ENCODE measurements around the gene RARG. TPM values are rescaled to one million over a fixed set of nuclear protein-coding genes. Genes with fewer than 3 reads are reported as not detected.

The RARG gene
- total RNA-seq, 1 experiment from 2014 or later = 11.8 TPM

DNA sequence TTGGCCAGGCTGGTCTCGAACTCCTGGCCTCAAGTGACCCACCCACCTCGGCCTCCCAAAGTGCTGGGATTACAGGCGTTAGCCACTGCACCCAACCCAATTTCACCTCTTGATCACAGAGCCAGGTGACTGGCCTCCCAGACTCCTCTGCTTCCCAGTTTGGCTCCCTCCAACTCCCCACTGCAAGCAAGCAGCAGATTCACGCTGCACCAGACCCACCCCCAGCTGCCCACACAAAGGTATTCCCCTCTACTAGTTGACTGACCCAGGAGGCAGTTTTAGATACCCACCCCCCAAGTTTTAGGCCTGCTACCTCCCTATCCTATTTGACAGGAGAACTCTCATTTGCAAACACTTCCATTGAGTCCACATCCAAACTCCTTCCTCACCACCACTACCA is 5.2 kb downstream of the RARG start:
- POLR2A ChIA-PET = no interaction called here
- H3K4me1 Mint-ChIP-seq (ENCODE audit: low read depth, unreplicated experiment) = peaks cover 40% of the 10 kb centered on the region
- H3K4me3 Mint-ChIP-seq (ENCODE audit: unreplicated experiment) = no peak overlapping the region
- H3K36me3 ChIP-seq (ENCODE audit: control insufficient read depth, insufficient read depth, low read length) = no peaks in the 10 kb centered on the region
- TF ChIP-seq, protein P1, sequence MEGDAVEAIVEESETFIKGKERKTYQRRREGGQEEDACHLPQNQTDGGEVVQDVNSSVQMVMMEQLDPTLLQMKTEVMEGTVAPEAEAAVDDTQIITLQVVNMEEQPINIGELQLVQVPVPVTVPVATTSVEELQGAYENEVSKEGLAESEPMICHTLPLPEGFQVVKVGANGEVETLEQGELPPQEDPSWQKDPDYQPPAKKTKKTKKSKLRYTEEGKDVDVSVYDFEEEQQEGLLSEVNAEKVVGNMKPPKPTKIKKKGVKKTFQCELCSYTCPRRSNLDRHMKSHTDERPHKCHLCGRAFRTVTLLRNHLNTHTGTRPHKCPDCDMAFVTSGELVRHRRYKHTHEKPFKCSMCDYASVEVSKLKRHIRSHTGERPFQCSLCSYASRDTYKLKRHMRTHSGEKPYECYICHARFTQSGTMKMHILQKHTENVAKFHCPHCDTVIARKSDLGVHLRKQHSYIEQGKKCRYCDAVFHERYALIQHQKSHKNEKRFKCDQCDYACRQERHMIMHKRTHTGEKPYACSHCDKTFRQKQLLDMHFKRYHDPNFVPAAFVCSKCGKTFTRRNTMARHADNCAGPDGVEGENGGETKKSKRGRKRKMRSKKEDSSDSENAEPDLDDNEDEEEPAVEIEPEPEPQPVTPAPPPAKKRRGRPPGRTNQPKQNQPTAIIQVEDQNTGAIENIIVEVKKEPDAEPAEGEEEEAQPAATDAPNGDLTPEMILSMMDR (IDR thresholded peaks at IDR 0.05; ENCODE audit: insufficient read depth in 1 of 2, low read depth in 1 of 2, low read length in 1 of 2, severe bottlenecking in 1 of 2, unreplicated experiment in 1 of 2) = no peak
- H3K36me3 Mint-ChIP-seq (ENCODE audit: insufficient read depth, unreplicated experiment) = no peaks in the 10 kb centered on the region
- intact Hi-C loops (cut with micrococcal nuclease; ENCODE audit: unreplicated experiment) = no loop called here
- H3K4me3 ChIP-seq (ENCODE audit: low read depth, low read length) = no peak overlapping the region
- H3K27ac Mint-ChIP-seq (ENCODE audit: unreplicated experiment) = no peak overlapping the region
- no peaks in the 10 kb centered on the region for H3K27me3 Mint-ChIP-seq (ENCODE audit: insufficient read depth, unreplicated experiment)
- H3K9me3 Mint-ChIP-seq (ENCODE audit: unreplicated experiment) = no peaks in the 10 kb centered on the region
- no peaks in the 10 kb centered on the region for H3K9me3 ChIP-seq
- H3K4me1 ChIP-seq = peaks cover 30% of the 10 kb centered on the region
- no peaks in the 10 kb centered on the region for H3K27me3 ChIP-seq (replicated peaks; ENCODE audit: control insufficient read depth, insufficient read depth, low read length)
- CTCF ChIA-PET = no interaction called here
- peak in 1 of 2 experiments; percentile 2 for DNase-seq
- no TSS peak for BruUV-seq (replicated peaks)

DNA sequence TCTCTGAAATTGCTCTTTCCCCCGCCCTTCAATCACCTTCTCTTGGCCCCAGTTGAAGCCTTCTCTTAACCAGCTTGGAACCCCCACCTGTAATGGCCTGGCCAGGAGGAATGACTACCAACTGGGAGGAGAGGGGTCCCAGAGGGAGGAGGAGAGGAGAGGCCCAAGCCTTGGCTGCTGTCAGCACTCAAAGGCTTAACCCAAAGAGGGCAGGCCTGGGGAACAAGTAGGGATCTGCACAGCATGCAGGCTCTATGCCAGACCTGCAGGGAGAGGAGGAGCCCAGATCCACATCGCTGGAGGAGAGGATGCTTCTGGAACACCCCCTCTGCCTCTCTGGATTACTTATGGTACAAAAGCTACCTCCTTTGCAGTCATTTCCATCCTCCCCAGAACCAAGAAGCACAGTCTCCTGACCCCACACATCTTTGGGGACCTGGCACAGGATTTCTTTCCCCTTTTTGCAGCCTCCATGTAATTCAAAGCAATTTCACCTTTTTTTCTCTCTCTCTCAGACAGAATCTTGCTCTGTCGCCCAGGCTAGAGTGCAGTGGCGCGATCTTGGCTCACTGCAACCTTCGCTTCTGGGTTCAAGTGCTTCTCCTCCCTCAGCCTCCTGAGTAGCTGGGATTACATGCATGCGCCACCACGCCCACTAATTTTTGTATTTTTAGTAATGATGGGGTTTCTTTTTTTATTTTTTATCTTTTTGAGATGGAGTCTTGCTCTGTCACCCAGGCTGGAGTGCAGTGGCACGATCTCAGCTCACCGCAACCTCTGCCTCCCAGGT is 6.2 kb downstream of the RARG start:
- Mint-ChIP-seq H3K4me3 (ENCODE audit: unreplicated experiment) (no peak overlapping the region), H3K9me3 (ENCODE audit: unreplicated experiment) (no peaks in the 10 kb centered on the region), H3K27me3 (ENCODE audit: insufficient read depth, unreplicated experiment) (no peaks in the 10 kb centered on the region), H3K36me3 (ENCODE audit: insufficient read depth, unreplicated experiment) (peaks cover 6% of the 10 kb centered on the region), H3K27ac (ENCODE audit: unreplicated experiment) (no peak overlapping the region), H3K4me1 (ENCODE audit: low read depth, unreplicated experiment) (peaks cover 42% of the 10 kb centered on the region)
- TF ChIP-seq, protein P1 (IDR thresholded peaks at IDR 0.05; ENCODE audit: insufficient read depth in 1 of 2, low read depth in 1 of 2, low read length in 1 of 2, severe bottlenecking in 1 of 2, unreplicated experiment in 1 of 2) = no peak
- peak in 1 of 2 experiments; percentile 26 for DNase-seq
- peaks cover 24% of the 10 kb centered on the region for H3K4me1 ChIP-seq
- no peaks in the 10 kb centered on the region for H3K27me3 ChIP-seq (replicated peaks; ENCODE audit: control insufficient read depth, insufficient read depth, low read length)
- BruUV-seq (replicated peaks) = no TSS peak
- H3K4me3 ChIP-seq (ENCODE audit: low read depth, low read length) = no peak overlapping the region
- intact Hi-C loops (cut with micrococcal nuclease; ENCODE audit: unreplicated experiment) = no loop called here
- no peaks in the 10 kb centered on the region for H3K36me3 ChIP-seq (ENCODE audit: control insufficient read depth, insufficient read depth, low read length)
- ChIA-PET CTCF (no interaction called here), POLR2A (no interaction called here)
- no peaks in the 10 kb centered on the region for H3K9me3 ChIP-seq

DNA sequence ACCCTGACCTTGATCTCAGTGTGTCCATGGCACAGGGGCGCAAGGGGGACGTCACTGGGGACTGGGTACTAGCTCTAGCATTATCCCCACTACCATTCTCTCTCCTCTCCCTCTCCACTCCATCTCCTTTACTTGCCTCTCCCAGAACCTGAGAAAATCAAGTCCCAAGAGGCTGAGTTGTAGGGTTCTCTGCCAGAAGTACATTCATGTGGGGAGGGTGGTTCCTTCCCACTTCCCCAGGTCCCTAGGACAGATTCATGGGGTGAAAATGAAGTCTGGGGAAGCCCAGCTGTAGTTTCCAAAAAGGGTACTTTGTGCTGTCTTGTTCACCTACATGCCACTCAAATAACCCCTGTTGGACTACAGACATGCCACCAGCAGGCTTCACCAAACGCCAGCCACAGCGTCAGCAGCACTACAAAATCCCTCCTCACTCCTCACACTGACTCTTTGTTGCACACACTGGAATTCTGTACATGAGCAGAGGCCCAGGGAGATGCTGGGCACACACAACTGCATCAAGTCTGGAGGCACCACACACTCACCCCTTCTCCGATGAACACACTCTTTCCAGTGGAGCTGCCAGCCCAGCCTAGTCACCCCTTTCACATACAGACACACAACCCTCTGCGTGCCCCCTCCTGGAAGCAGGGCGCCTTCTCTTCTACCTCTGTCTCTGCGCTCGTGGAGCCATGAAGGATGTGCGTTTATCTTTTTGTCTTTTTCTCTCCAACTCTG is 6.9 kb downstream of the RARG start:
- no peaks in the 10 kb centered on the region for H3K36me3 ChIP-seq (ENCODE audit: control insufficient read depth, insufficient read depth, low read length)
- no peaks in the 10 kb centered on the region for H3K9me3 ChIP-seq
- Mint-ChIP-seq H3K27me3 (ENCODE audit: insufficient read depth, unreplicated experiment) (no peaks in the 10 kb centered on the region), H3K4me3 (ENCODE audit: unreplicated experiment) (no peak overlapping the region), H3K4me1 (ENCODE audit: low read depth, unreplicated experiment) (peaks cover 40% of the 10 kb centered on the region), H3K36me3 (ENCODE audit: insufficient read depth, unreplicated experiment) (peaks cover 10% of the 10 kb centered on the region), H3K9me3 (ENCODE audit: unreplicated experiment) (no peaks in the 10 kb centered on the region), H3K27ac (ENCODE audit: unreplicated experiment) (no peak overlapping the region)
- POLR2A ChIA-PET = no interaction called here
- TF ChIP-seq, protein P1 (IDR thresholded peaks at IDR 0.05; ENCODE audit: insufficient read depth in 1 of 2, low read depth in 1 of 2, low read length in 1 of 2, severe bottlenecking in 1 of 2, unreplicated experiment in 1 of 2) = no peak
- H3K4me3 ChIP-seq (ENCODE audit: low read depth, low read length) = no peak overlapping the region
- H3K4me1 ChIP-seq = peaks cover 21% of the 10 kb centered on the region
- intact Hi-C loops (cut with micrococcal nuclease; ENCODE audit: unreplicated experiment) = loop anchor here (5.0 kb wide), 1 partner anchor 157 kb away; the partner anchor contains the start of gene SP1
- peak in 1 of 2 experiments; percentile 5 for DNase-seq
- CTCF ChIA-PET = interaction anchor here (0.7 kb wide), 1 partner anchor 67 kb away, joined by 3 read pairs; no protein-coding TSS in a partner anchor
- no peaks in the 10 kb centered on the region for H3K27me3 ChIP-seq (replicated peaks; ENCODE audit: control insufficient read depth, insufficient read depth, low read length)
- no TSS peak for BruUV-seq (replicated peaks)
